AML-193 (cell line): ENCODE data around the gene ZBTB22.
"Not testable (repeated sequence)": the region's sequence is repeated elsewhere in the genome, so short reads cannot be mapped to it uniquely, and the experiment has no call there.

ENCODE experiments used
- DNase-seq, 2 experiments: peaks; one replicate each; lab custom pipeline; 2025; lab: John Stamatoyannopoulos, UW

Gene ZBTB22

GRCh38 chr6:33279257-33279695 lies 38.3 kb downstream of the ZBTB22 start:
- no peak for DNase-seq

- DNase-seq, result no peak
These were observed 38.7 kb downstream of the ZBTB22 start for GRCh38 chr6:33278810-33279209.

DNA sequence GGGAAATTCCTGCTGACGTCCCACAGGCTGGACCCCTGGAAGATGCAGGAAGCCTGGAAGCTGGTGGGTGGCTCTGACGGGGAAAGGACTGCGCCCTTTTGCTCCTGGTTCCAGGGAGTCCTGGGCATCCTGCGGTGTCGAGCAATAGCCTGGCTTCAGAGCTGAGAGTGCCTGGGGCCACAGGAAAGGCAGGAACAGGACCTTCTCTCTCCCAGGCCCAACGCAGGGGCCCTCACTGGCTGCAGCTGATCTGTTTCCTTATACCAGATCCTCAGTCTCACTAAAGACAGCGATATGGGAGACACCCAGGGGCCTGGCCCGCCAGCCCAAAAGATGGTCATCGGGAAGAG lies 39.2 kb downstream of the ZBTB22 start:
- no peak for DNase-seq

GRCh38 chr6:33277663-33278391 lies 39.7 kb downstream of the ZBTB22 start:
- no peak for DNase-seq

- no peak for DNase-seq
These were observed 40.5 kb downstream of the ZBTB22 start, which contains the start of gene B3GALT4 for GRCh38 chr6:33276864-33277662. Gene B3GALT4, plus strand, starts transcription at chr6:33277123. Its CDS starts 297 bp downstream, at chr6:33277420.

DNA sequence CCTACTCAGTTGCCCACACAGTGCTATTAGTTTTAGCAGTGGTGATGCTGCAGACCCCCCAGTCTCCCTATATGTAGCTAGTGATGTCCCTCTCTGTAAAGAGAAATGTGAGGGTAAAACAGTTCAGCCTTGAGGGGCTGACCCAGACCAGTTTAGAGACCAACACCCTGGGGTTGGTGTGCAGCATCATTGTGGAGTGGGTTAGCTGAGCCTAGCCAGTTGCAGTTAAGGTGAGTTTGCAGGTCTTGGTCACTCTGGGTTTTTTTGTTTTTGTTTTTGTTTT lies 41.0 kb downstream of the ZBTB22 start:
- DNase-seq, result no peak

GRCh38 chr6:33275795-33276580 lies 41.6 kb downstream of the ZBTB22 start:
- DNase-seq, result not testable (repeated sequence)

GRCh38 chr6:33273924-33274902 lies 43.3 kb downstream of the ZBTB22 start:
- no peak for DNase-seq

DNA sequence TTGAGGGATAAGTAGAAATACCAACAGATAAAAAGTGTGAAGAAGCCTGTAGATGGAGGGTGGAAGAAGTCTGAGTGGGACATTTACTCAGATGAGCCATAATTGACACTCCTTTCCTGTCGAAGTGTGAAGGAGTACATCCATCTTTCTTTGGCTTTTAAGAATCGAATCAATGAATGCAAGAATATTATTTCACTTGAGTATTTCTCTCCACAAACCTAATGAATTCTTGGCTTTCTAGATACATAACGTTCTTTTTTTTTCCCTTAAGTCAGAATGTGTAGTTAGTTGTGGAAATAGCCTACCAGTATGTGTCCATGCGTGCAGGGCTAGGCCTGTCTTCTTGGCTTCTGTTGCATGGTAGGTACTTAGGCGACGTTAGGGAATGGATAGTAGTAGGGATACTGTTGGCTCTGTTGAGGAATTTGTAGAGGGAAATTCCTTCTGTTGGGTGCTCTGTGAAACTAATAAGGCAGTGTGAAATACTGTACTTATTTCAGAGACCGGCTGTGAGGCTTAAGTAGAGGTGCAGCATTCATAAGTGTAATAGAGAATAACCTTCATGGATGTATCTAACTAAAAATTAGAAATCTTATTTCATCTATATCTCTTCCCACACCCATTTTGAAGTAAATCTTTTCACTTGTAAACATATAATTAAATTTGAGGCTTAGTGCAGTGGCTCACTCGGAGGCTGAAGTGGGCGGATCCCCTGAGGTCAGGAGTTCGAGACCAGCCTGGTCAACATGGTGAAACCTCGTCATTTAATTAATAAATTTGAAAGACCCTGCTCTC lies 44.2 kb downstream of the ZBTB22 start:
- DNase-seq, result no peak

DNA sequence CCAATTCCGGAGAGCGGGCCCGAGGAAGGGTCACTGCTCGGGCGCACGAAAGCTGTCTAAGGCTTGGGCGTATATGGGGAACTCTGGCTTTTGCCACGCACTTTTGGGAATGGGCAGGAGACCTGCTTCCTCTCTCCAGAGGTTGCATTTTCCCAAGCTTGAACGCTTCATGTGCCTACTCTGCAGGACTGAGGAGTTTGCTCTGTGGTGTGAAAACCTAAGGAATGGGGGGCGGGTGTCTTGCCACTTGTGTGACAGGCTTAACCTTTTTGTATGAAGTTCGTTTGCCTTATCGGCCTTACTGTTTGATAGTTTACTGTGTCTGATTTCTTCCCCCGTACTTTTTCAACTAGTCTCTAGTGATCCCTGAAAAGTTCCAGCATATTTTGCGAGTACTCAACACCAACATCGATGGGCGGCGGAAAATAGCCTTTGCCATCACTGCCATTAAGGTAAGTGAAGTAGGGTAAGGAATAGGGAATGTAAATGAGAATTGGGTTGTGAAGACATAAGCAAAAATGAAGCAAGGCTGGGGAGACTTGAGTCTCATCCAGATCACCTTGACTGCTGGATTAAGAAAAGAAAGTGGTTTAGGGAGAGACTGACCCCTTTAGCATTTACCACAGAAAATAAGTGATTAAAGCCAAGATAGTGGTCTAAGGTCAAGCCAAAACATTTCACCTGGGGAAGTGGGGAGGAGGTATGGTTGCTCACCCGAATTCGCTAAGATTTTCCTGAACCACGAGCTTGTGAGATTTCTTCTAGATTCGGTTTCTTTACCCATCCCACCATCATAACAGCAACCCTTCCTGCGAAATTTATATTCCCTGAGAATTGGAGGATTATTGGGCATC lies 45.0 kb downstream of the ZBTB22 start:
- no peak for DNase-seq

- peak; percentile 99 to 100 for DNase-seq
These were observed 45.9 kb downstream of the ZBTB22 start, which contains the start of the genes RPS18 and VPS52 for GRCh38 chr6:33271468-33272274. Gene RPS18, plus strand, starts transcription at chr6:33272075. Its CDS starts 45 bp downstream, at chr6:33272120. Gene VPS52, minus strand, starts transcription at chr6:33271876. Its CDS starts 201 bp downstream, at chr6:33271675.

GRCh38 chr6:33271117-33271467 lies 46.5 kb downstream of the ZBTB22 start:
- peak; percentile 36 to 48 for DNase-seq
